ENCODE results near the gene TMEM185B.

Gene TMEM185B

DNA sequence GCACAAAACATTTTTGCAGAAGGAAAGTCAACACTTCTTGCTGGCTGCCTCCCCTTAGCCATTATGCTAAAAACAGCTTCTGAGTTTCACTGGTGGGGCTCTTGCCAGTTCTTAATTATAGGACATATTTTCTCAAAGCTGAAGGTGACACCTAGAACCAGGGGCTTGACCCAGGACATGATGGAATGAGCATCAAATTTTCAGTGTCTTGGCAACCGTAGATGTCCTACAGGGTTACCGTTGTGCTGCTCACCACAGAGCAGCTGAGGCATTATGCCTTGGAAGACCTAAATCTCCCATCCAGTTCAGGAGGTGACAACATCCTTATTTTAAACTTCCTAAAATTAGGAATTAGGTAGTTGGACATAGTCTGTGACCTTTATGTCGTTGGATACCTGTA, 46.7 kb downstream of the TMEM185B start:
- Mint-ChIP-seq H3K4me3 (no peak overlapping the region), H3K27ac (no peak overlapping the region), H3K9me3 (no peaks in the 10 kb centered on the region), H3K4me1 (peaks cover 9% of the 10 kb centered on the region), H3K36me3 (ENCODE audit: low read depth) (peaks cover 8% of the 10 kb centered on the region), H3K27me3 (ENCODE audit: low read depth, poor library complexity) (no peaks in the 10 kb centered on the region)
- DNase-seq, result no peak
- TF ChIP-seq, protein P1, sequence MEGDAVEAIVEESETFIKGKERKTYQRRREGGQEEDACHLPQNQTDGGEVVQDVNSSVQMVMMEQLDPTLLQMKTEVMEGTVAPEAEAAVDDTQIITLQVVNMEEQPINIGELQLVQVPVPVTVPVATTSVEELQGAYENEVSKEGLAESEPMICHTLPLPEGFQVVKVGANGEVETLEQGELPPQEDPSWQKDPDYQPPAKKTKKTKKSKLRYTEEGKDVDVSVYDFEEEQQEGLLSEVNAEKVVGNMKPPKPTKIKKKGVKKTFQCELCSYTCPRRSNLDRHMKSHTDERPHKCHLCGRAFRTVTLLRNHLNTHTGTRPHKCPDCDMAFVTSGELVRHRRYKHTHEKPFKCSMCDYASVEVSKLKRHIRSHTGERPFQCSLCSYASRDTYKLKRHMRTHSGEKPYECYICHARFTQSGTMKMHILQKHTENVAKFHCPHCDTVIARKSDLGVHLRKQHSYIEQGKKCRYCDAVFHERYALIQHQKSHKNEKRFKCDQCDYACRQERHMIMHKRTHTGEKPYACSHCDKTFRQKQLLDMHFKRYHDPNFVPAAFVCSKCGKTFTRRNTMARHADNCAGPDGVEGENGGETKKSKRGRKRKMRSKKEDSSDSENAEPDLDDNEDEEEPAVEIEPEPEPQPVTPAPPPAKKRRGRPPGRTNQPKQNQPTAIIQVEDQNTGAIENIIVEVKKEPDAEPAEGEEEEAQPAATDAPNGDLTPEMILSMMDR (IDR thresholded peaks at IDR 0.05), result no peak

DNA sequence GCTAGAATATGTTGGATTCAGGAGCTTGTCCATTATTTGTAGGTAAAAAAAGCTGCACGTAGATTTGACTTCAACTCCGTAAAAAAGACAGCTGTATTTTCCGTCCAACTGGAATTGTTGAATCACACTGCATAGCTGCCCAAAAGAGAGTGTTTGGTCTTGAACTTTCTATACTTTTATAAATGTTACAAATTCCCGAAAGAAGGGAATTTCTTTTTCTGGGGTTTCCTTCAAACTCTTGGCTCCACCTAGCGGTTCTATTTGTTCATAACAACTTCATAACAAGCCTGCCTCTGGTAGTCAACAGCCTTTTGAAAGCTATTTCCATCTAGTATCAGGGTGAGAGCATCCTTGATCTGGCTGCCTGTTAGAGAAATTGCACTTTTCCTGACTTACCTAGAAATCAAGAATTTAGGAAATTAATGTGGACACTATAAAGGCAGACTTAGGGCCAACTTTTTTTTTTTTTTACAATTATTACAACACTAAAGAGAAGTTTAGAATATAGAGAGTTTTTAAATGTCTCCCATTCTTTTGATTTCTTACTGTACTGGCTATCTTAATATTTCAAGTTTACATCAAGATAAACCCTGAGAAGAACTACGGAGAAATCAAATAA, 48.1 kb downstream of the TMEM185B start:
- no peak overlapping the region for H3K27ac Mint-ChIP-seq
- no peak overlapping the region for H3K4me3 Mint-ChIP-seq
- peaks cover 17% of the 10 kb centered on the region for H3K36me3 Mint-ChIP-seq (ENCODE audit: low read depth)
- peaks cover 7% of the 10 kb centered on the region for H3K4me1 Mint-ChIP-seq
- TF ChIP-seq, protein P1 (IDR thresholded peaks at IDR 0.05), result peak; percentile 78
- no peaks in the 10 kb centered on the region for H3K9me3 Mint-ChIP-seq
- peak; percentile 19 for DNase-seq
- no peaks in the 10 kb centered on the region for H3K27me3 Mint-ChIP-seq (ENCODE audit: low read depth, poor library complexity)
